HepG2 (cell line): ENCODE data around the gene TSNAXIP1. TPM values are rescaled to one million over a fixed set of nuclear protein-coding genes. Genes with fewer than 3 reads are reported as not detected.

ENCODE experiments used
- CEBPB ChIP-seq: IDR thresholded peaks from 2 replicates; pipeline ENCODE4 v1.6.1; 2011; ENCODE audit warnings: low read depth, low read length, improper control_type of control experiment, borderline replicate concordance
- ELF1 ChIP-seq: sonication (generic); formaldehyde crosslinking; IDR thresholded peaks from 2 replicates; pipeline ENCODE4 v1.4.0; 2020; ENCODE audit warnings: missing genetic modification reagents
- EP300 ChIP-seq, 3 experiments: sonication (generic) in 1 of 3; formaldehyde crosslinking in 1 of 3; IDR thresholded peaks; 2 replicates each; pipeline versions ENCODE4 v1.5.1 to v1.6.1; 2011 to 2020; ENCODE audit warnings: low read depth in 2 of 3, low read length in 2 of 3, borderline replicate concordance in 1 of 3, improper control_type of control experiment in 1 of 3, mild to moderate bottlenecking in 1 of 3, missing genetic modification reagents in 1 of 3, moderate library complexity in 1 of 3
- KAT2B ChIP-seq: fragments of 150-350 bp; IDR thresholded peaks from 2 replicates; pipeline ENCODE4 v1.6.1; 2014; ENCODE audit warnings: low read depth, low read length, borderline replicate concordance
- MAFF ChIP-seq: IDR thresholded peaks from 2 replicates; pipeline ENCODE4 v1.6.1; 2011; ENCODE audit warnings: low read depth, low read length, improper control_type of control experiment
- MYNN ChIP-seq: sonication (generic); formaldehyde crosslinking; IDR thresholded peaks from 2 replicates; pipeline ENCODE4 v1.4.0; 2020; ENCODE audit warnings: mild to moderate bottlenecking, low read depth, missing genetic modification reagents
- RARG ChIP-seq: sonication (generic); formaldehyde crosslinking; IDR thresholded peaks from 2 replicates; pipeline ENCODE4 v1.4.0; 2020; ENCODE audit warnings: low read depth, mild to moderate bottlenecking, missing genetic modification reagents
- SAFB2 ChIP-seq: sonication (generic); formaldehyde crosslinking; IDR thresholded peaks from 2 replicates; pipeline ENCODE4 v1.5.1; 2020; ENCODE audit warnings: missing genetic modification reagents, low read depth, mild to moderate bottlenecking, borderline replicate concordance
- SMARCE1 ChIP-seq: fragments of 450-650 bp; IDR thresholded peaks from 2 replicates; pipeline ENCODE4 v1.6.1; 2017; ENCODE audit warnings: borderline replicate concordance
- SOX5 ChIP-seq: IDR thresholded peaks from 2 replicates; pipeline ENCODE4 v1.6.1; 2016; ENCODE audit warnings: borderline replicate concordance
- SYNCRIP ChIP-seq: fragments of 200-400 bp; formaldehyde crosslinking; IDR thresholded peaks from 2 replicates; pipeline ENCODE4 v1.6.1; 2018; ENCODE audit warnings: mild to moderate bottlenecking, low read depth, low read length; ENCODE audit not compliant: insufficient read depth
- TEAD2 ChIP-seq: sonication (generic); formaldehyde crosslinking; IDR thresholded peaks from 2 replicates; pipeline ENCODE4 v1.9.0; 2021; ENCODE audit warnings: missing genetic modification reagents
- TP53 ChIP-seq: sonication (generic); formaldehyde crosslinking; conservative IDR thresholded peaks from 2 replicates; pipeline ENCODE4 v1.4.0; 2020; ENCODE audit warnings: missing genetic modification reagents
- ZFY ChIP-seq: sonication (generic); formaldehyde crosslinking; IDR thresholded peaks from 2 replicates; pipeline ENCODE4 v1.4.0; 2020; ENCODE audit warnings: missing genetic modification reagents
- ZIK1 ChIP-seq: sonication (generic); formaldehyde crosslinking; IDR thresholded peaks from 2 replicates; pipeline ENCODE4 v1.5.0; 2020; ENCODE audit warnings: mild to moderate bottlenecking, low read depth, missing genetic modification reagents, borderline replicate concordance
- ZNF713 ChIP-seq: sonication (generic); formaldehyde crosslinking; IDR thresholded peaks from 2 replicates; pipeline ENCODE4 v1.4.0; 2020; ENCODE audit warnings: mild to moderate bottlenecking, missing genetic modification reagents
- ZNF772 ChIP-seq: sonication (generic); formaldehyde crosslinking; IDR thresholded peaks from 2 replicates; pipeline ENCODE4 v1.5.0; 2020; ENCODE audit warnings: mild to moderate bottlenecking, missing genetic modification reagents
- ZUFSP ChIP-seq: sonication (generic); formaldehyde crosslinking; IDR thresholded peaks from 2 replicates; pipeline ENCODE4 v1.9.0; 2021; ENCODE audit warnings: missing genetic modification reagents, mild to moderate bottlenecking, borderline replicate concordance
- polyA plus RNA-seq, 8 experiments: library from polyadenylated mRNA; depleted of rRNA in 3 of 8; stranded (reverse) in 7 of 8; unstranded in 1 of 8; fragments of >200 nt; fragmentation: Illumina TruSeq in 4 of 8; extraction: Trizol in 4 of 8; gene quantifications; 2 replicates each; pipeline versions ENCODE4 v1.2.1 to v1.2.3, GENCODE V29; 2011 to 2016; ENCODE audit warnings: low read depth in 4 of 8, missing spikeins in 1 of 8, mixed read lengths in 1 of 8; ENCODE audit not compliant: insufficient read depth in 1 of 8
- total RNA-seq, 5 experiments: library from RNA; depleted of rRNA; stranded (reverse); fragments of >200 nt; fragmentation: Illumina TruSeq; extraction: Trizol; gene quantifications; 2 replicates each; pipeline ENCODE4 v1.2.3, GENCODE V29; 2016; ENCODE audit warnings: low read depth in 1 of 5
- TF ChIP-seq, protein P1 (sequence below): sonication (generic); formaldehyde crosslinking; IDR thresholded peaks from 2 replicates; pipeline ENCODE4 v1.4.0; 2020; ENCODE audit warnings: missing genetic modification reagents
- TF ChIP-seq, protein P2 (sequence below): sonication (generic); formaldehyde crosslinking; IDR thresholded peaks from 2 replicates; pipeline ENCODE4 v1.5.0; 2020; ENCODE audit warnings: missing genetic modification reagents
- TF ChIP-seq, protein P3 (sequence below): sonication (generic); formaldehyde crosslinking; IDR thresholded peaks from 2 replicates; pipeline ENCODE4 v1.4.0; 2020; ENCODE audit warnings: mild to moderate bottlenecking, missing genetic modification reagents
- TF ChIP-seq, protein P4 (sequence below): fragments of 450-650 bp; IDR thresholded peaks from 2 replicates; pipeline ENCODE4 v1.6.1; 2016

Gene TSNAXIP1
- total and polyA plus RNA-seq, 2 of the 13 experiments (the other 11 are each of a cell fraction or from before 2014, with no cell fraction given): 0.37 to 0.86 TPM

DNA sequence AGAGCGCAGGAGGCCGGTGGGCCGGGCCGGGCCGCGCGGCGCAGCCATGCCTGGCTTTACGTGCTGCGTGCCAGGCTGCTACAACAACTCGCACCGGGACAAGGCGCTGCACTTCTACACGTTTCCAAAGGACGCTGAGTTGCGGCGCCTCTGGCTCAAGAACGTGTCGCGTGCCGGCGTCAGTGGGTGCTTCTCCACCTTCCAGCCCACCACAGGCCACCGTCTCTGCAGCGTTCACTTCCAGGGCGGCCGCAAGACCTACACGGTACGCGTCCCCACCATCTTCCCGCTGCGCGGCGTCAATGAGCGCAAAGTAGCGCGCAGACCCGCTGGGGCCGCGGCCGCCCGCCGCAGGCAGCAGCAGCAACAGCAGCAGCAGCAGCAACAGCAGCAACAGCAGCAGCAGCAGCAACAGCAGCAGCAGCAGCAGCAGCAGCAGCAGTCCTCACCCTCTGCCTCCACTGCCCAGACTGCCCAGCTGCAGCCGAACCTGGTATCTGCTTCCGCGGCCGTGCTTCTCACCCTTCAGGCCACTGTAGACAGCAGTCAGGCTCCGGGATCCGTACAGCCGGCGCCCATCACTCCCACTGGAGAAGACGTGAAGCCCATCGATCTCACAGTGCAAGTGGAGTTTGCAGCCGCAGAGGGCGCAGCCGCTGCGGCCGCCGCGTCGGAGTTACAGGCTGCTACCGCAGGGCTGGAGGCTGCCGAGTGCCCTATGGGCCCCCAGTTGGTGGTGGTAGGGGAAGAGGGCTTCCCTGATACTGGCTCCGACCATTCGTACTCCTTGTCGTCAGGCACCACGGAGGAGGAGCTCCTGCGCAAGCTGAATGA, 36.0 kb downstream of the TSNAXIP1 start (continued):
- TF ChIP-seq, protein P1, sequence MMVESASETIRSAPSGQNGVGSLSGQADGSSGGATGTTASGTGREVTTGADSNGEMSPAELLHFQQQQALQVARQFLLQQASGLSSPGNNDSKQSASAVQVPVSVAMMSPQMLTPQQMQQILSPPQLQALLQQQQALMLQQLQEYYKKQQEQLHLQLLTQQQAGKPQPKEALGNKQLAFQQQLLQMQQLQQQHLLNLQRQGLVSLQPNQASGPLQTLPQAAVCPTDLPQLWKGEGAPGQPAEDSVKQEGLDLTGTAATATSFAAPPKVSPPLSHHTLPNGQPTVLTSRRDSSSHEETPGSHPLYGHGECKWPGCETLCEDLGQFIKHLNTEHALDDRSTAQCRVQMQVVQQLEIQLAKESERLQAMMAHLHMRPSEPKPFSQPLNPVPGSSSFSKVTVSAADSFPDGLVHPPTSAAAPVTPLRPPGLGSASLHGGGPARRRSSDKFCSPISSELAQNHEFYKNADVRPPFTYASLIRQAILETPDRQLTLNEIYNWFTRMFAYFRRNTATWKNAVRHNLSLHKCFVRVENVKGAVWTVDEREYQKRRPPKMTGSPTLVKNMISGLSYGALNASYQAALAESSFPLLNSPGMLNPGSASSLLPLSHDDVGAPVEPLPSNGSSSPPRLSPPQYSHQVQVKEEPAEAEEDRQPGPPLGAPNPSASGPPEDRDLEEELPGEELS (CRISPR knock-in tag): no peak; the same call in 1 of the 2 replicates
- TF ChIP-seq, protein P2, sequence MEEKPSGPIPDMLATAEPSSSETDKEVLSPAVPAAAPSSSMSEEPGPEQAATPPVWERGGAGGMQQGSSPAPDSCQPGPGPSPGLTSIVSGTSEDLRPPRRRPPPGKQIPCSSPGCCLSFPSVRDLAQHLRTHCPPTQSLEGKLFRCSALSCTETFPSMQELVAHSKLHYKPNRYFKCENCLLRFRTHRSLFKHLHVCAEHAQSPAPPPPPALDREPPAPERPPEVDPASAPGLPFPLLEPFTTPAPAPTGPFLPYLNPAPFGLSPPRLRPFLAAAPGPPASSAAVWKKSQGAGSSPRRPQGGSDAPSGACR: peak; percentile 84
- TF ChIP-seq ELF1 (CRISPR knock-in tag) (0 out of 2 replicates have a peak, but pooled peaks have one; percentile 11), ZNF772 (CRISPR knock-in tag) (peak; percentile 69; the same call in 1 of the 2 replicates), SMARCE1 (no peak), TP53 (CRISPR knock-in tag) (no peak; the same call in 1 of the 2 replicates), EP300 (IDR thresholded peaks at IDR 0.05; ENCODE audit: low read depth in 2 of 2, low read length in 2 of 2) (no peak), EP300 (CRISPR knock-in tag; IDR thresholded peaks at IDR 0.05; ENCODE audit: borderline replicate concordance) (no peak), SYNCRIP (no peak), ZNF713 (CRISPR knock-in tag) (peak; percentile 89; the same call in 1 of the 2 replicates), ZFY (CRISPR knock-in tag) (peak; percentile 87), MAFF (no peak), ZUFSP (CRISPR knock-in tag) (no peak), RARG (no peak), MYNN (CRISPR knock-in tag) (no peak), ZIK1 (CRISPR knock-in tag) (no peak), TEAD2 (no peak), SAFB2 (CRISPR knock-in tag) (peak; percentile 58; the same call in 1 of the 2 replicates), CEBPB (no peak), SOX5 (CRISPR knock-in tag) (no peak), KAT2B (no peak)
- TF ChIP-seq, protein P3, sequence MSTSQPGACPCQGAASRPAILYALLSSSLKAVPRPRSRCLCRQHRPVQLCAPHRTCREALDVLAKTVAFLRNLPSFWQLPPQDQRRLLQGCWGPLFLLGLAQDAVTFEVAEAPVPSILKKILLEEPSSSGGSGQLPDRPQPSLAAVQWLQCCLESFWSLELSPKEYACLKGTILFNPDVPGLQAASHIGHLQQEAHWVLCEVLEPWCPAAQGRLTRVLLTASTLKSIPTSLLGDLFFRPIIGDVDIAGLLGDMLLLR: peak; percentile 61; the same call in 1 of the 2 replicates
- TF ChIP-seq, protein P4, sequence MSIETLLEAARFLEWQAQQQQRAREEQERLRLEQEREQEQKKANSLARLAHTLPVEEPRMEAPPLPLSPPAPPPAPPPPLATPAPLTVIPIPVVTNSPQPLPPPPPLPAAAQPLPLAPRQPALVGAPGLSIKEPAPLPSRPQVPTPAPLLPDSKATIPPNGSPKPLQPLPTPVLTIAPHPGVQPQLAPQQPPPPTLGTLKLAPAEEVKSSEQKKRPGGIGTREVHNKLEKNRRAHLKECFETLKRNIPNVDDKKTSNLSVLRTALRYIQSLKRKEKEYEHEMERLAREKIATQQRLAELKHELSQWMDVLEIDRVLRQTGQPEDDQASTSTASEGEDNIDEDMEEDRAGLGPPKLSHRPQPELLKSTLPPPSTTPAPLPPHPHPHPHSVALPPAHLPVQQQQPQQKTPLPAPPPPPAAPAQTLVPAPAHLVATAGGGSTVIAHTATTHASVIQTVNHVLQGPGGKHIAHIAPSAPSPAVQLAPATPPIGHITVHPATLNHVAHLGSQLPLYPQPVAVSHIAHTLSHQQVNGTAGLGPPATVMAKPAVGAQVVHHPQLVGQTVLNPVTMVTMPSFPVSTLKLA: no peak
